BLaER1 (cell line): Measurements from ENCODE around the gene DSCAML1.
"Not testable (repeated sequence)": the region's sequence is repeated elsewhere in the genome, so short reads cannot be mapped to it uniquely, and the experiment has no call there.

Source experiments
- H3K27ac ChIP-seq: shearing (Covaris generic); formaldehyde crosslinking; 2 replicates; pipeline ENCODE4 v1.8.1; 2022
- H3K27me3 ChIP-seq: shearing (Covaris generic); formaldehyde crosslinking; 2 replicates; pipeline ENCODE4 v1.8.1; 2022
- H3K36me3 ChIP-seq: shearing (Covaris generic); formaldehyde crosslinking; 2 replicates; pipeline ENCODE4 v1.8.1; 2022
- H3K4me1 ChIP-seq: shearing (Covaris generic); formaldehyde crosslinking; 2 replicates; pipeline ENCODE4 v1.8.1; 2022
- H3K4me2 ChIP-seq: shearing (Covaris generic); formaldehyde crosslinking; 2 replicates; pipeline ENCODE4 v1.8.1; 2022
- H3K4me3 ChIP-seq: shearing (Covaris generic); formaldehyde crosslinking; 2 replicates; pipeline ENCODE4 v1.8.1; 2022
- H3K9ac ChIP-seq: shearing (Covaris generic); formaldehyde crosslinking; 2 replicates; pipeline ENCODE4 v1.8.1; 2022
- H3K9me3 ChIP-seq: shearing (Covaris generic); formaldehyde crosslinking; 2 replicates; pipeline ENCODE4 v1.8.1; 2022
- H4K20me1 ChIP-seq: shearing (Covaris generic); formaldehyde crosslinking; 2 replicates; pipeline ENCODE4 v1.8.1; 2022
- Cebpa-rat ChIP-seq: shearing (Covaris generic); IDR thresholded peaks from 2 replicates; pipeline ENCODE4 v1.8.1; 2022

The DSCAML1 gene

DNA sequence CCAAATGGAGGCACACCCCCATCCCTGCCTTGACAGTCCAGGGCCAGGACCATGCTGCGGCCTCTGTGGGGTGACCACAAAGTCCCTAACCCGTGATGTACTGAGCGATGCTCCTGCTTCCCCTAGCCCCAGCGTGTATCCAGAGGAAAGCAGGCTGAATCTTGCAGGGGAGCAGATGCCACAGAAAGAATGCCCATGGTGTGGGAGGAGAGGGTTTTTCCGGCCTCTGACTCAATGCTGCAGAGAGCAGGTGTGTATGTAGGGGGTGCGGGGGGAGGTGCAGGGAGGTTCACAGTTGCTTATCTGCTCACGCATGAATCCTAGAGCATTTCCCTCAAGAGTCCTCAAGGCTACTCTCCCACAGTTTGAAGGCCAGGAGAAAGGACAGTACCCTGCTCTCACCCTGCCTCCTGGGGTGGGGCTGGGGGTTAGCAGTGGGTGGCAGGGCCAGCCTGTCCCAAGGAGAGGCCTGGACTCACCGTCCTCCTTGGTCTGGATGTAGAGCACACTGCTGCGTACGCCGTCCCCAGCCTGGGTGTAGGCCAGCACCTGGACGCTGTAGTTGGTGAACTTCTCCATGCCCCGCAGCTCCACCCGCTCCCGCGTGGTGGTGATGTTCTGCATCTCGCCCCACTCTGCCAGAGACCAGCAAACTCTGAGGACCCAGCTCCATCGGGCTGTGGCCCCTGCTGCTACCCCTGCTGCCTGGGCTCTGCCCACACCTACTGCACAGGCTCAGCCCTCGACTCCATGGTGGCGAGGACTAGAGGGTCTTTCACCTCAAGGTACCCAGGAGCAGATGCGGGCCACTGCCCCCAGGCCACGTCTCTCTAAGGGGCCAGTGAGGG, 338.5 kb downstream of the DSCAML1 start:
- no peak overlapping the region for H3K9ac ChIP-seq
- no peak overlapping the region for H3K4me2 ChIP-seq
- no peaks in the 10 kb centered on the region for H4K20me1 ChIP-seq
- H3K4me1 ChIP-seq = no peaks in the 10 kb centered on the region
- peaks cover 14% of the 10 kb centered on the region; the same call in 1 of the 2 replicates for H3K9me3 ChIP-seq
- H3K27me3 ChIP-seq = no peaks in the 10 kb centered on the region
- TF ChIP-seq Cebpa-rat = no peak
- no peaks in the 10 kb centered on the region for H3K36me3 ChIP-seq
- H3K4me3 ChIP-seq = no peak overlapping the region
- H3K27ac ChIP-seq = no peak overlapping the region

DNA sequence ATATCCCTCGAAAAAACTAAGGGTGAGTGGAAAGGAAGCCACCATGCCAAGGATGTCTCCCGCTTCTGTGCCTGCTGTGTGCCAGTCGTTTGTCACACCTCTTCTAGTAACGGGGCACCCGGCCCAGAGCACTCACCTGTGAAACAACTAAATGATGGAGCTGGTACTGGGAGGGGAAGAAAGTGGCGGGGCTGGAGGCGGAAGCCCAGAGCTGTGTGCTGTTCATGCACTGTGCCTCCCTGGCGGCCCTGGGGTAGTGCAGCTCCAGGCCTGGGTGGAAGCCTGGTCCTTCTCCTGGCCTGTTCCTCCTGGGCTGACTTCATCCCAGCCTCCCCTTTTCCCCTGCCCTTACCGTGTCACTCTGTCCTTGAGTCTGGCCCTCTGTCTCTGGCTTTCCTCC, 339.2 kb downstream of the DSCAML1 start:
- no peaks in the 10 kb centered on the region for H3K4me1 ChIP-seq
- no peaks in the 10 kb centered on the region for H3K36me3 ChIP-seq
- no peak overlapping the region for H3K27ac ChIP-seq
- H4K20me1 ChIP-seq = no peaks in the 10 kb centered on the region
- H3K4me2 ChIP-seq = no peak overlapping the region
- TF ChIP-seq Cebpa-rat = no peak
- no peaks in the 10 kb centered on the region for H3K27me3 ChIP-seq
- H3K4me3 ChIP-seq = no peak overlapping the region
- no peak overlapping the region for H3K9ac ChIP-seq
- H3K9me3 ChIP-seq = peaks cover 14% of the 10 kb centered on the region; the same call in 1 of the 2 replicates

- Histone ChIP-seq H3K36me3 (no peaks in the 10 kb centered on the region), H4K20me1 (no peaks in the 10 kb centered on the region), H3K27me3 (no peaks in the 10 kb centered on the region), H3K4me2 (no peak overlapping the region), H3K27ac (no peak overlapping the region), H3K4me1 (no peaks in the 10 kb centered on the region), H3K4me3 (no peak overlapping the region), H3K9ac (no peak overlapping the region), H3K9me3 (peaks cover 14% of the 10 kb centered on the region; the same call in 1 of the 2 replicates)
- no peak for TF ChIP-seq Cebpa-rat
Observed at GRCh38 chr11:117457031-117457785, 339.8 kb downstream of the DSCAML1 start.

DNA sequence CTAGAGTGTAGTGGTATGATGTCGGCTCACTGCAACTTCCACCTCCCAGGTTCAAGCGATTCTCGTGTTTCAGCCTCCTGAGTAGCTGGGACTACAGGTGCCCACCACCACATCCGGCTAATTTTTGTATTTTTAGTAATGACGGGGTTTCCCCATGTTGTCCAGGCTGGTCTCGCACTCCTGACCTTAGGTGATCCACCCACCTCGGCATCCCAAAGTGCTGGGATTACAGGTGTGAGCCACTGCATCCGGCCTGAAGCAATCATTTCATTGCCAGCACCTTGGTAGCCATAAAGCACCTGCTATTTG, 340.3 kb downstream of the DSCAML1 start:
- not testable (repeated sequence) for H3K4me3 ChIP-seq, H3K36me3 ChIP-seq, H3K9ac ChIP-seq, H3K4me2 ChIP-seq, H3K27ac ChIP-seq, H3K27me3 ChIP-seq, H3K4me1 ChIP-seq, H4K20me1 ChIP-seq
- H3K9me3 ChIP-seq = peaks cover 14% of the 10 kb centered on the region; the same call in 1 of the 2 replicates

DNA sequence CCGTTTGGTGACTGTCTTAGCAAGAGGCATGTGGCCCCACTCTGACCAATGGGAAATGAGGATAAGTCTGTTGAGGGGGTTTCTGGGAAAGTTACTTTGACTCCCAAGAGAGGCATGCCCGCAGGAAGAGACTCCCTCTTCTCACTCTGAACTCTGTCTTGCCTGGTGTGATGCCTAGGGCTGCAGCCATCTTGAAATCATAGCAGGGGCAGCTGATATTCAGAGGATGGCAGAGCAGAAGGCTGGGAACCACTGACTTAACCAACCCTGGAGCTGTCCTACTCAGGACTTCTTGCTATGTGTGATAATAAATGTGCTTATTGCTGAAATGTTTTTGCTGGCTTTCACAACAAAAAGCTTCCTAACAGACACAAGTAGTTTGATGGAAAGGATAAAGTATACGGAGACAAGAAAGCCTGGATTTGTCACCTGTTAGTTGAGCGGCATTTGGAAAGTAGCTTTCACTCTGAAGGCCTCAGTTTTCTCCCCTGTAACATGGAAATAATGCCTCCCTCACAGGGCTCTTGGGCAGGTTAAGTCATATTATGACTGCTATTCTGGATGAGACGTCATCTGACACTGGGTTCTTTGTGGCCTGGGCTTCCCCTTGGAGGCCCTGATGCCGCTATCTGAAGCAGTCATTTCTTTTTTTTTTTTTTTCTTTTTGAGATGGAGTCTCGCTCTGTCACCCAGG, 340.8 kb downstream of the DSCAML1 start:
- Histone ChIP-seq H3K4me2 (no peak overlapping the region), H3K4me3 (no peak overlapping the region), H3K9ac (no peak overlapping the region), H4K20me1 (no peaks in the 10 kb centered on the region), H3K9me3 (peaks cover 14% of the 10 kb centered on the region; the same call in 1 of the 2 replicates), H3K36me3 (no peaks in the 10 kb centered on the region), H3K4me1 (no peaks in the 10 kb centered on the region), H3K27me3 (no peaks in the 10 kb centered on the region), H3K27ac (no peak overlapping the region)
- no peak for TF ChIP-seq Cebpa-rat

DNA sequence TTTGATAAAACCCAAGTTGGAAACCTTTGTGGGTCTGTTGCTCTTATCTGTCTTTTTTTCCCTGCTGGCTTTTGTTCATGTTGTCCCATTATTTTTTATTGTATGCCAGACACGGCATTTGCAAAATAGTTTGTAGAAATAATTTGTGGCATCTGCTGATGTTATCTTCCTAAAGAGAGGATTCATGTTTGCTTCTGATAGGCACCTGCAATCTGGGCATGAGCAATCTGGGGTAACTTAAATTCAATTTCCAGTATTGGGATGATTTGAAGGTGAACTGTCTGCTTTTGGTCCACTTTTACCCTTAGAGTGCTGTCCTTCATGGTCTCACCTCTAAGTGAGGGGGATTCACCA, 342.5 kb downstream of the DSCAML1 start:
- Histone ChIP-seq H3K27ac (no peak overlapping the region), H3K4me2 (no peak overlapping the region), H3K4me1 (no peaks in the 10 kb centered on the region), H3K9me3 (peaks cover 14% of the 10 kb centered on the region; the same call in 1 of the 2 replicates), H3K4me3 (no peak overlapping the region), H3K9ac (no peak overlapping the region), H3K36me3 (no peaks in the 10 kb centered on the region), H4K20me1 (no peaks in the 10 kb centered on the region), H3K27me3 (no peaks in the 10 kb centered on the region)
- TF ChIP-seq Cebpa-rat = no peak

DNA sequence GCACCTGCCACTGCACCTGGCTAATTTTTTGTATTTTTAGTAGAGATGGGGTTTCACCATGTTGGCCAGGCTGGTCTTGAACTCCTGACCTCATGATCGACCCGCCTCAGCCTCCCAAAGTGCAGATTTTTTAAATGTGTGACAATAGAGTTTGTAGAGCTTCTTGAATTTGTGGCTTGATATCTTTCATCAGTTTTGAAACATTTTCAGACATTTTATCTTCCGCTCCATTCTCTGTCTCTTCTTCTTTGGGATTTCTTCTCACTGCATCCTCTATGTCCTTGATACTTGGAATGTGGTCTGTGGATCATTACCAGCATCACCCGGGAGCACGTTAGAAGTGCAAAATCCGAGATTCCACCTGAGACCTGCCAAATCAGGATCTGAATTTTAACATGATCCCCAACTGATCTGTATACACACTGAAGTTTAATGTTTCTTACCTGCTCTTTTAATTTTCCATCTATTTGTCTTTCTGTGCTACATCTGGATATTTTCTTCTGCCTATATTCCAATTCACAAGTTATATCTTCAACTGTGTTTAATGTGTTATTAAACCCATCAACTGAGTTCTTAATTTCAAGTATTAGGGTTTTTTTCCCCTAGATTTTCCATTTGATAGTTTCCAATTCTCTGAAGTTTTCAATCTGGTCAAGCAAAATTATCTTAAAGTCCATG, 343.0 kb downstream of the DSCAML1 start:
- H3K4me2 ChIP-seq = no peak overlapping the region
- H3K9ac ChIP-seq = no peak overlapping the region
- no peaks in the 10 kb centered on the region for H4K20me1 ChIP-seq
- H3K4me3 ChIP-seq = no peak overlapping the region
- H3K27me3 ChIP-seq = no peaks in the 10 kb centered on the region
- H3K27ac ChIP-seq = no peak overlapping the region
- peaks cover 14% of the 10 kb centered on the region; the same call in 1 of the 2 replicates for H3K9me3 ChIP-seq
- no peak for TF ChIP-seq Cebpa-rat
- no peaks in the 10 kb centered on the region for H3K4me1 ChIP-seq
- H3K36me3 ChIP-seq = no peaks in the 10 kb centered on the region

DNA sequence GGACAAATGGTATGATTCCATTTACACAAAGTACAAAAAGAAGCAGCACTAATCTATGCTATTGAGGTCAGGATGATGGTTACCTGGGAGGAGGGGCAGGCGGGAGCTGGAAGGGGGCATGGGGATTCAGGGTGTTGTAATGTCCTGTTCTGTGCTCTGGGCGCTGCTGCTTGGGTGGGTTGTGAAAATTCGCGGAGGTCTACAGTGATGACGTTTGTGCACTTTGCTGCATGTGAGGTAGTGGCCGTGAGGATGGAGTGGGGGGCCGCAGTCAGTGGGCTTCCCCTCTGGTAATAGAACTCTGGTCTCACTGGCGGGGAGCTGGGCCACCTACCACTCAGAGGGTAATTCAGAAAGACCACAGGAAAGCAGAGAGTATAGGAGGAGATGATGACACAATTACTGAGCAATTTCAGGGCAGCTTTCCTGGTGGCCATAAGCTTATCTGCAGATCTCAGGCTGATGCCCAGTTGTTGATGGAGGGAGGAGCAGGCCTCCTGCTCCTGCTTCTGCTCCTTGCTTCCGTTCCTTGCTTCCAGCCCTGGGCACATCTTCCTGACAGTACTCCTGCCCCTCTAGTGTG, 347.8 kb downstream of the DSCAML1 start:
- no peaks in the 10 kb centered on the region for H4K20me1 ChIP-seq
- no peaks in the 10 kb centered on the region for H3K27me3 ChIP-seq
- no peak overlapping the region for H3K9ac ChIP-seq
- H3K4me2 ChIP-seq = no peak overlapping the region
- H3K4me1 ChIP-seq = no peaks in the 10 kb centered on the region
- H3K27ac ChIP-seq = no peak overlapping the region
- no peaks in the 10 kb centered on the region for H3K36me3 ChIP-seq
- no peak for TF ChIP-seq Cebpa-rat
- peaks cover 5% of the 10 kb centered on the region; the same call in 1 of the 2 replicates for H3K9me3 ChIP-seq
- H3K4me3 ChIP-seq = no peak overlapping the region
